ENCODE measurements around the gene GLI3.

DNA sequence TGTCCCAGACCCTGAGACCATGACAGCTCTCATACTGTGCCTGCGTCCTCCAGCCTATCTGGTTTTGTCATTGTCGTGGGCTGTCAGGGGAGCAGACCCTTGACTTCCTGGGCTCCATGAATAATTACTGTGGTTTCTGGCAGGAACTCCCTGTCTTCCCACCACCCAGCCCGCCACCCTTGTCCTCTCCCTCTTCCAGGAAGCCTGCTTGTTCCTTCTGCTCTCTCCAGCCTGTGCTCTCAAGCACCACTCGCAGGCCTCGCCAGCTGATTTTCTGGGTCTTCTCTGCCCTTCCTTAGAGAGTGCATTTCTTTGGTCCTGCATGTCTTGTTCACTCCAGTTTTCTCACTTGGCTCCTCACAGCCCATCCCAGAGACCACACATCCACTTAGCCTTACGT, 309.6 kb downstream of the GLI3 start:
- TF ChIP-seq, protein P1, sequence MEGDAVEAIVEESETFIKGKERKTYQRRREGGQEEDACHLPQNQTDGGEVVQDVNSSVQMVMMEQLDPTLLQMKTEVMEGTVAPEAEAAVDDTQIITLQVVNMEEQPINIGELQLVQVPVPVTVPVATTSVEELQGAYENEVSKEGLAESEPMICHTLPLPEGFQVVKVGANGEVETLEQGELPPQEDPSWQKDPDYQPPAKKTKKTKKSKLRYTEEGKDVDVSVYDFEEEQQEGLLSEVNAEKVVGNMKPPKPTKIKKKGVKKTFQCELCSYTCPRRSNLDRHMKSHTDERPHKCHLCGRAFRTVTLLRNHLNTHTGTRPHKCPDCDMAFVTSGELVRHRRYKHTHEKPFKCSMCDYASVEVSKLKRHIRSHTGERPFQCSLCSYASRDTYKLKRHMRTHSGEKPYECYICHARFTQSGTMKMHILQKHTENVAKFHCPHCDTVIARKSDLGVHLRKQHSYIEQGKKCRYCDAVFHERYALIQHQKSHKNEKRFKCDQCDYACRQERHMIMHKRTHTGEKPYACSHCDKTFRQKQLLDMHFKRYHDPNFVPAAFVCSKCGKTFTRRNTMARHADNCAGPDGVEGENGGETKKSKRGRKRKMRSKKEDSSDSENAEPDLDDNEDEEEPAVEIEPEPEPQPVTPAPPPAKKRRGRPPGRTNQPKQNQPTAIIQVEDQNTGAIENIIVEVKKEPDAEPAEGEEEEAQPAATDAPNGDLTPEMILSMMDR (IDR thresholded peaks at IDR 0.05 in 8 of 11, conservative IDR thresholded peaks at IDR 0.05 in 3 of 11), result no peak
- TF ChIP-seq POLR2AphosphoS5 (IDR thresholded peaks at IDR 0.05) (no peak), POLR2A (IDR thresholded peaks at IDR 0.05) (no peak)

Data from spleen (tissue), 7 donors.